Mesothelial cell of epicardium (in vitro differentiated cells): ENCODE results near the gene FAM163B. TPM values are rescaled to one million over a fixed set of nuclear protein-coding genes. Genes with fewer than 3 reads are reported as not detected.

ENCODE experiments used
- DNase-seq, 2 experiments: peaks; one replicate each; pipeline ENCODE4 v3.0.0; 2021; ENCODE audit warnings: low spot score in 2 of 2; ENCODE audit not compliant: unreplicated experiment in 2 of 2
- H3K27ac Mint-ChIP-seq: 2 replicates; pipeline ENCODE4 v1.8.0; 2021; ENCODE audit warnings: mixed read lengths
- H3K27me3 Mint-ChIP-seq: 2 replicates; pipeline ENCODE4 v1.8.0; 2021; ENCODE audit warnings: low read depth, mixed read lengths
- H3K36me3 Mint-ChIP-seq: 2 replicates; pipeline ENCODE4 v1.8.0; 2021; ENCODE audit warnings: mixed read lengths
- H3K4me1 Mint-ChIP-seq: 2 replicates; pipeline ENCODE4 v1.8.0; 2021; ENCODE audit warnings: mixed read lengths
- H3K4me3 Mint-ChIP-seq: 2 replicates; pipeline ENCODE4 v1.8.0; 2021; ENCODE audit warnings: mild to moderate bottlenecking, moderate library complexity, mixed read lengths
- H3K9me3 Mint-ChIP-seq: 2 replicates; pipeline ENCODE4 v1.8.0; 2021; ENCODE audit warnings: mixed read lengths
- CTCF ChIP-seq: fragments of 200-600 bp; sonication (generic); IDR thresholded peaks from one replicate; pipeline ENCODE4 v1.5.0; 2021; ENCODE audit warnings: antibody characterized with exemption; ENCODE audit not compliant: unreplicated experiment
- total RNA-seq: library from RNA; stranded (reverse); gene quantifications from 3 replicates; pipeline ENCODE4 v1.2.1, GENCODE V29; 2021

The FAM163B gene
- total RNA-seq, 1 donor from 2014 or later: 0.72 TPM

GRCh38 chr9:133653638-133654037 is 44.4 kb upstream of the FAM163B start:
- Mint-ChIP-seq H3K9me3 (no peaks in the 10 kb centered on the region), H3K36me3 (no peaks in the 10 kb centered on the region), H3K27me3 (peaks cover 48% of the 10 kb centered on the region), H3K4me1 (peaks cover 10% of the 10 kb centered on the region), H3K4me3 (no peak overlapping the region), H3K27ac (no peak overlapping the region)
- no peak for TF ChIP-seq CTCF
- no peak for DNase-seq

- H3K36me3 Mint-ChIP-seq: no peaks in the 10 kb centered on the region
- DNase-seq: no peak
- H3K9me3 Mint-ChIP-seq: no peaks in the 10 kb centered on the region
- H3K4me3 Mint-ChIP-seq: no peak overlapping the region
- no peak overlapping the region for H3K27ac Mint-ChIP-seq
- H3K4me1 Mint-ChIP-seq: no peaks in the 10 kb centered on the region
- no peak for TF ChIP-seq CTCF
- H3K27me3 Mint-ChIP-seq: peaks cover 18% of the 10 kb centered on the region
Observed at GRCh38 chr9:133650026-133650425, 40.8 kb upstream of the FAM163B start.

- H3K36me3 Mint-ChIP-seq: no peaks in the 10 kb centered on the region
- no peak overlapping the region for H3K4me3 Mint-ChIP-seq
- H3K9me3 Mint-ChIP-seq: no peaks in the 10 kb centered on the region
- no peak overlapping the region for H3K27ac Mint-ChIP-seq
- no peak for DNase-seq
- no peaks in the 10 kb centered on the region for H3K4me1 Mint-ChIP-seq
- no peak for TF ChIP-seq CTCF
- H3K27me3 Mint-ChIP-seq: peaks cover 11% of the 10 kb centered on the region
Observed at GRCh38 chr9:133649194-133649593, 40.0 kb upstream of the FAM163B start.

GRCh38 chr9:133647765-133648469 is 38.7 kb upstream of the FAM163B start:
- Mint-ChIP-seq H3K4me3 (no peak overlapping the region), H3K27ac (no peak overlapping the region), H3K9me3 (no peaks in the 10 kb centered on the region), H3K27me3 (peaks cover 7% of the 10 kb centered on the region), H3K36me3 (no peaks in the 10 kb centered on the region), H3K4me1 (no peaks in the 10 kb centered on the region)
- no peak for DNase-seq
- TF ChIP-seq CTCF: no peak

GRCh38 chr9:133647148-133647547 is 38.0 kb upstream of the FAM163B start:
- Mint-ChIP-seq H3K27ac (no peak overlapping the region), H3K9me3 (no peaks in the 10 kb centered on the region), H3K4me3 (no peak overlapping the region), H3K27me3 (peaks cover 7% of the 10 kb centered on the region), H3K36me3 (no peaks in the 10 kb centered on the region), H3K4me1 (no peaks in the 10 kb centered on the region)
- no peak for TF ChIP-seq CTCF
- no peak for DNase-seq
